Prostate gland (tissue), 2 donors: ENCODE data around the gene CNKSR3.

Experiments used
- POLR2A ChIP-seq: fragments of 450-650 bp; IDR thresholded peaks from one replicate; pipeline ENCODE4 v1.6.1; 2016; ENCODE audit warnings: antibody characterized with exemption, mild to moderate bottlenecking
- TF ChIP-seq, protein P1 (sequence below), 4 experiments: fragments of 200-600 bp in 2 of 4; fragments of 450-650 bp in 2 of 4; sonication (generic) in 2 of 4; IDR thresholded peaks; 1 replicate in 3 of 4; 2 replicates in 1 of 4; pipeline ENCODE4 v1.5.1; 2016 to 2019; ENCODE audit warnings: antibody characterized with exemption in 4 of 4, mild to moderate bottlenecking in 2 of 4, moderate library complexity in 2 of 4

DNA sequence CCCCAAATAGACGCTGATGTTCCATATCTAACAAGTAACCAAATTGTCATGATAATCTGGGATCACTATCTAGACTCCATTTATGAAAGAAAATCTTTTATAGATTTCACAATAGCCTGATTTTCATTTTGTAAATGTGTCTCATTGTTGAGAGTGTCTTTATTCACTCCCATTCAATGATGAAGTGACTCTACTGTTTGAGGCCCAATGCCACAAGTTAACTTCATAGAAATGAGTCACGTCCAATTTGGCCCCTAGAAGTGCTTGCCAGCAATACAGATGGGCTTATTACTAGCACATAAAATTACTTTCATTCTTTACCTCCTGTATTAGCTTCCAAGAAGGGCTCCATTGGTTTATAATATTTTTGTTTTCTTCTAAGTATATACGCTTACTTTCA, 160.2 kb downstream of the CNKSR3 start:
- TF ChIP-seq, protein P1, sequence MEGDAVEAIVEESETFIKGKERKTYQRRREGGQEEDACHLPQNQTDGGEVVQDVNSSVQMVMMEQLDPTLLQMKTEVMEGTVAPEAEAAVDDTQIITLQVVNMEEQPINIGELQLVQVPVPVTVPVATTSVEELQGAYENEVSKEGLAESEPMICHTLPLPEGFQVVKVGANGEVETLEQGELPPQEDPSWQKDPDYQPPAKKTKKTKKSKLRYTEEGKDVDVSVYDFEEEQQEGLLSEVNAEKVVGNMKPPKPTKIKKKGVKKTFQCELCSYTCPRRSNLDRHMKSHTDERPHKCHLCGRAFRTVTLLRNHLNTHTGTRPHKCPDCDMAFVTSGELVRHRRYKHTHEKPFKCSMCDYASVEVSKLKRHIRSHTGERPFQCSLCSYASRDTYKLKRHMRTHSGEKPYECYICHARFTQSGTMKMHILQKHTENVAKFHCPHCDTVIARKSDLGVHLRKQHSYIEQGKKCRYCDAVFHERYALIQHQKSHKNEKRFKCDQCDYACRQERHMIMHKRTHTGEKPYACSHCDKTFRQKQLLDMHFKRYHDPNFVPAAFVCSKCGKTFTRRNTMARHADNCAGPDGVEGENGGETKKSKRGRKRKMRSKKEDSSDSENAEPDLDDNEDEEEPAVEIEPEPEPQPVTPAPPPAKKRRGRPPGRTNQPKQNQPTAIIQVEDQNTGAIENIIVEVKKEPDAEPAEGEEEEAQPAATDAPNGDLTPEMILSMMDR (IDR thresholded peaks at IDR 0.05): no peak
- no peak for TF ChIP-seq POLR2A
